GM19395 (cell line): Measurements from ENCODE around the gene KNTC1.
"Not testable (repeated sequence)": the region's sequence is repeated elsewhere in the genome, so short reads cannot be mapped to it uniquely, and the experiment has no call there.

Experiments
- ATAC-seq: cut with Tn5 transposase; IDR thresholded peaks from one replicate; pipeline ENCODE4 v1.9.1; 2021; ENCODE audit warnings: mild to moderate bottlenecking, moderate library complexity; ENCODE audit not compliant: unreplicated experiment

KNTC1 gene

DNA sequence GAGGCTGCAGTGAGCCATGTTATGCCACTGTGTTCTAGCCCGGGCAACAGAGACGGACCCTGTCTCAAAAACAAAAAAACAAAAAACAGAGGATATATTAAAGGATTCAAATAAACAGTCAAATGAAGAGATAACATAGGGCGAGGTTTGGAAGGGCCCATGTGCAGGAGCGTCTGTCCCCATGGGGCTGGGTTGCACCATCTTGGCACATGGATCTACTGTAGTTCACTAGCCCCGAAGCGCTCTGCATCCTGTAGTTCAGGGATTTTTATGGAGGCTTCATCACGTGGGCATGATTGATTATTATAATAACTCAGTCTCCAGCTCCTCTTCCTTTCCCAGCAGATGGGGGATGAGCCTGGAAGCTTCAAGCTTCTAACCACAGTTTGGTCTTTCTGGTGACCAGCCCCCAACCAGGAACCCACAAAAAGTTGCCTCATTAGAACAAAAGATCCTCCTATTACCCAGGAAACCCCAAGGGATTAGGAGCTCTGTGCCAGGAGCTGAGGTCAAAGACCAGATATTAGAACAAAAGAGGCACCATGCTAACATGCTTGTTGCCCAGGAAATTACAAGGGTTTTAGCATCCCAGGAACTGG, 116.3 kb downstream of the KNTC1 start:
- no peak for ATAC-seq

DNA sequence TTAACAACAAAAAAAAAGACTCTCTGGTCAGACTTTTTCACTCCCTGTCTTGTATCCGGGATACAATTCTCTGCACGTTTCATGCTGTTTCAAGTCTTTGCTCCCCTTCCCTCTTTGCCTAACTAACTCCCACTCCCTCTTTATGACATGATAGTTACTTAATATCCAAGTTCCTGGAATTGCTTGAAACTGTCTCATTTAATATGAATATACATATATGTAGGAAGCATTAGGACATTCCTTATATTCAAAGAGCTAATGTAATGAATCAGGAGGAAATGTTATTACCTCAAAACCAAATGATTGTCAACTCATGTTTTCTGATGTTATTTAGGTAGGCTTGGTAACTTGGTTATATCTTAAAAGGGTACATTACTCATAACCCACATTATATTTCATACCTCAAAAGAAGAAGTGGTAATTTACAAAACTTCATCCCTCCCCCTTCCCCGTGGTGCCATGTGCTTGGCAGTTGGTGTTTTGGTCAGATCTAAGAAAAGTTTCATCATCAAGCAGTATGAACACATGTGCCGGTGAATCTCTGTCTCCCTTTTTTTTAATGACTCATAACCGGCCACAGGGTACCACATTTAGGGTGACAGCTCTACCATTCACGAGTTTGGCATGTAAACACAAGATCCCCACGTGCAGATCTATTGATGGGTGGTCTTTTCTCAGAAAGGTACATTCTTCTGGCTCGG, 119.6 kb downstream of the KNTC1 start:
- peak; percentile 84 for ATAC-seq

- no peak for ATAC-seq
Observed at GRCh38 chr12:122651520-122652224, 124.6 kb downstream of the KNTC1 start.

DNA sequence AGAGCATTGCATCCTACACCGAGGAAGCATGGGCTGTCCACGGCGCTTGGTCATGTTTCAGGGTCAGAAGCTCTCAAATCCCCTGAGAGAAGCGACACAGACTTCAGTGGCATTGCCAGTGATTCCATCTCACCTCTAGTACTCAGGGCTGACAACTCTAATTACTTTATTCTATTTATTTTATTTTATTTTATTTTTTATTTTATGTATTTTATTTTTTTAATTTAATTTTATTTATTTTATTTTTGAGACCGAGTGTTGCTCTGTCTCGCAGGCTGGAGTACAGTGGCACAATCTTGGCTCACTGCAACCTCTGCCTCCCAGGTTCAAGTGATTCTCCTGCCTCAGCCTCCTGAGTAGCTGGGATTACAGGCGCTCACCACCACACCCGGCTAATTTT, 126.2 kb downstream of the KNTC1 start:
- not testable (repeated sequence) for ATAC-seq

DNA sequence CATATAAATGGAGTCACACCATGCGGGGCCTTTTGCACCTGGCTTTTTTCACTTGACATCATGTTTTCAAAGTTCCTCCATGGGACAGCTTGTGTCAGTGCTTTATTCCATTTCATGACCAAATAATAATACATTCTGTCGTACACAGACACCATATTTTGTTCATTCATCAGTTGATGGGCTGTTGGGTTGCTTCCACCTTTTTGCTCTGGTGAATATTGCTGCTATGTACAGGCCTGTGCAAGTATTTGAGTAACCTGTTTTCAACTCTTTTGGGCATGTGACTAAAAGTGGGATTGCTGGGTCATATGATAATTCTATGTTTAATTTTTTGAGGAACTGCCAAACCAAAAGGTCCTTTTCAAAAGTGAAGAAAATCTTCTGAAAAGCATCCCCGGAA, 129.2 kb downstream of the KNTC1 start:
- ATAC-seq, result no peak

DNA sequence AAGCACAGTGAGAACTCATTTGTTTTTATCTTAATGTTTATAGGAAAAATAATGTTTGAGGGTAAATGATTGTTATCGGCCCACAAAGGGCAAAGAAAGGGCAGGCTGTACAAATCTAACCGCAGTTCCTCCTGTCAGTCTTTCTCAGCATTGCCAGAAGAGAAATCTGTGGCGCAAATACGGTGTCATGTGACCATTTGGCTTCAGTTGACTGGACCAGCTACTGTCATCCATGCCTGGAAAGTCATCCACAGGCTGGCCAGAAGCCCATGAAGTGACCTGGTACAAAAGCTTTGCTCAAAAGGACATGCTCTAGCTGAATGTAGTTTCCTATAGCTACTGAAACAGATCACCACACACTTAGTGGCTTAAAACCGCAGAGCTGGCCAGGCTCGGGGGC, 132.5 kb downstream of the KNTC1 start:
- no peak for ATAC-seq

GRCh38 chr12:122661246-122661645, 134.2 kb downstream of the KNTC1 start:
- ATAC-seq, result no peak

DNA sequence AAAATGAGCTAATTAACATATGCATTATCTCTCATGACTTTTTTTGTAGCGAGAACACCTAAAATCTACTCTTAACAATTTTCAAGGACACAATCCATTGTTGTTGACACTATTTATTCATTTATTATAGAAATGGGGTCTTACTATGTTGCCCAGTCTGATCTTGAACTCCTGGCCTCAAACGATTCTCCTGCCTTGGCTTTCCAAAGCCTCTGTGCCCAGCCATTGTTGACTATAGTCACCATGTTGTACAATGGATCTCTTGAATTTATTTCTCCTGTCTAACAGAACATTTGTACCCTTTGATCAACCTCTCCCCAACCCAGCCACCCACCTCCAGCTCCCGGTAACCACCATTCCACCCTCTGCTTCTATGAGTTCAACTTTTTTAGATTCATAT, 134.9 kb downstream of the KNTC1 start:
- no peak for ATAC-seq

DNA sequence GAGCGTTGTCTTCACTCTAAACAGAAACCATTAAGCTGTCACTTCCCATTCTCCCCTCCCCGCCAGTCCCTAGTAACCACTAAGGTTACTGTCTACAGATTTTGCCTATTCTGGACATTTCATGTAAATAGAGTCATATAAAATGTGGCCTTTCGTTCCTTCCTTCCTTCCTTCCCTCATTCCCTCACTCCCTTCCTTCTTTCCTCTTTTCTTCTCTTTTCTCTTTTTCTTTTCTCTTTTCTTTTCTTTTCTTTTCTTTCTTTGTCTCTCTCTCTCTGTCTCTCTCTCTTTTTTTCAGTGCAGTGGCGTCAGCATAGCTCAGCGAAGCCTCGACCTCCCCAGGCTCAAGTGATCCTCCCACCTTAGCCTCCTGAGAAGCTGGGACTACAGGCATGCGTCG, 138.3 kb downstream of the KNTC1 start:
- no peak for ATAC-seq

DNA sequence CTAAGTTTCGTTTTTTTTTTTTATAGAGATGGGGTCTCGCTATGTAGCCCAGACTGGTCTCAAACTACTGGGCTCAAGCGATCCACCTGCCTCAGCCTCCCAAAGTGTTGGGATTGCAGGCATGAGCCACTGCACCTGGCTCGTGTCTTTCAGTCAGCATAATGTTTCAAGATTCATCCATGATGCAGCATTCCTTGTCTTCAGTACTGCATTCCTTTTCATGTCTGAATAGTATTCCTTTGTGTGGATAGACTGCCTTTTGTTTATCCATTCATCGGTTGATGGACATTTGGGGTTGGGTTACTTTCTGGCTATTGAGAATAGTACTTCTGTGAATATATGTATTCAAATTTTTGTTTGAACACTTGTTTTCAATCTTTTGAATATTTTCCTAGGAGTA, 138.7 kb downstream of the KNTC1 start:
- no peak for ATAC-seq

- ATAC-seq, result no peak
Observed at GRCh38 chr12:122668268-122668667, 141.2 kb downstream of the KNTC1 start.

- no peak for ATAC-seq
Observed at GRCh38 chr12:122669397-122670070, 142.5 kb downstream of the KNTC1 start.

DNA sequence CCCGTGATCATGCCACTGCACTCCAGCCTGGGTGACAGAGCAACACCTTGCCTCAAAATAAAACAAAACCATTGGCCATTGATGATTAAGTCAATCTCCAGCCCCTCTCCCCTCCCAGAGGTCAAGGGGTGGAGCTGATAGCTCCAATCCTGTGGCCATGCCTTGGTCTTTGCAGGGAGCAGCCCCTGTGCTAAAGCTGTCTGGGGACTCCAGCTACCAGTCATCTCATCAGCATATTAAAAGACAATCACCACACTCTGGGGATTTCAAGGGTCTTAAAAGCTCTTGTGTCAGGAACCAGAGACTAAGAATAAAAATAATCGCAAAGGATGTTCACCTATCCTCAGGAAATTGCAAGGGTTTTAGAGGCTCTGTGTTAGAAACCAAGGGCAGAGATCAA, 145.5 kb downstream of the KNTC1 start:
- ATAC-seq, result no peak
